Astrocyte (in vitro differentiated cells and primary cell): ENCODE results near the gene FSIP1.
A peak's percentile ranks its signal among the peaks of the same experiment; 100 is the strongest.

Experiments
- CTCF ChIP-seq: IDR thresholded peaks from 2 replicates; pipeline ENCODE4 v1.5.1; 2011; ENCODE audit warnings: low read depth, mild to moderate bottlenecking, inconsistent platforms, low read length, moderate library complexity; ENCODE audit not compliant: insufficient read depth
- EZH2 ChIP-seq: IDR thresholded peaks from 2 replicates; pipeline ENCODE4 v1.6.1; 2012; ENCODE audit warnings: mild to moderate bottlenecking, low read length, inconsistent platforms; ENCODE audit not compliant: insufficient read depth

- peak; percentile 4 for TF ChIP-seq CTCF
- no peak for TF ChIP-seq EZH2
Measured at GRCh38 chr15:39631357-39631756, 151.3 kb downstream of the FSIP1 start.
